Measurements from ENCODE around the gene ZNF296.

The ZNF296 gene

DNA sequence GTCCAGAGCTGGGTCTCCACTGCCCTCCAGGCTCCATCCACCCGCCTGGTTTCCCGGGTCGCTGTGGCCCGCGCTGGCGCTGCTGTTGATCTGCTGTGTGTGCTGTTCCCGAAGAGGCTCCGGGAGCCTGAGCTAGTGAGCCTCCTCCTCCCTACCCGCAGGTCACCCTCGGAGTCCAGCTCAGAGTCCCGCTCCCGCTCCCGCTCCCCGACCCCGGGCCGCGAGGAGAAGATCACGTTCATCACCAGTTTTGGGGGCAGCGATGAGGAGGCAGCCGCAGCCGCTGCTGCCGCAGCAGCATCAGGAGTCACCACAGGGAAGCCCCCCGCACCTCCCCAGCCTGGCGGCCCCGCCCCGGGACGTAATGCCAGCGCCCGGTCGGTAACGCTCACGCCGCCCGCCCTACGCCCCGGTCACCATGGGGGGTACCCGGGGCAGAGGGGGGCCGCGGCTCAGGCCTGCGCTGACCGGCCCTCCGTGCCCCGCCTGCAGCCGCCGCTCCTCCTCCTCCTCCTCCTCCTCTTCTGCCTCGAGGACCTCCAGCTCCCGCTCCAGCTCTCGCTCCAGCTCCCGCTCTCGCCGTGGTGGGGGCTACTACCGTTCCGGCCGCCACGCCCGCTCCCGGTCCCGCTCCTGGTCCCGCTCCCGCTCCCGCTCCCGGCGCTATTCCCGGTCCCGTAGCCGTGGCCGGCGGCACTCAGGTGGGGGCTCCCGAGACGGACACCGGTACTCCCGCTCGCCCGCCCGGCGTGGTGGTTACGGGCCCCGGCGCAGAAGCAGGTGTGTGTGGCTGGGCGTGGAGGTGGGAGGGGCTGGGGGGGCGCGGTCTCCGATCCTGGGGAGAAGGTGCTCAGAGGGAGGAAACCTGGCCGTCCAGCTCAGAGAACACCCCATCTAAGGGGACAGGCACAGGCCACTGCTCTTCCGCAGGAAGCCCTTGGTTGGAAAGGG lies 12.2 kb downstream of the ZNF296 start:
- Histone ChIP-seq H2BK12ac (ENCODE audit: low read length) (no peak overlapping the region), H3K79me1 (ENCODE audit: low read depth, low read length) (peaks cover 17% of the 10 kb centered on the region), H2AK5ac (ENCODE audit: low read depth, low read length) (no peak overlapping the region), H3K4ac (ENCODE audit: low read length) (no peak overlapping the region), H2BK120ac (ENCODE audit: low read depth, low read length) (no peak overlapping the region), H4K8ac (ENCODE audit: low read depth, low read length) (no peak overlapping the region), H3K14ac (ENCODE audit: low read length) (no peak overlapping the region), H3K23ac (ENCODE audit: low read depth, low read length, poor library complexity) (no peak overlapping the region), H2BK5ac (ENCODE audit: low read length) (peak overlapping the region; percentile 24), H3K27me3 (ENCODE audit: control insufficient read depth in 3 of 3, insufficient read depth in 3 of 3, low read depth in 1 of 3, low read length in 3 of 3) (no peaks in the 10 kb centered on the region), H3K27ac (replicated peaks; ENCODE audit: low read length) (no peak overlapping the region), H2AFZ (ENCODE audit: low read length) (no peak overlapping the region), H3K9me3 (replicated peaks in 1 of 2; ENCODE audit: control insufficient read depth in 2 of 2, insufficient read depth in 1 of 2, low read depth in 1 of 2, low read length in 2 of 2) (no peaks in the 10 kb centered on the region), H3K36me3 (replicated peaks in 1 of 2; ENCODE audit: control insufficient read depth in 2 of 2, insufficient read depth in 2 of 2, low read length in 2 of 2) (peaks cover 60 to 93% of the 10 kb centered on the region in 2 donors), H3K4me2 (ENCODE audit: insufficient read depth, low read length, poor library complexity, severe bottlenecking) (no peak overlapping the region), H2BK15ac (ENCODE audit: low read length) (no peak overlapping the region), H3K9ac (ENCODE audit: low read depth, low read length, poor library complexity) (no peak overlapping the region), H3K18ac (ENCODE audit: low read length) (no peak overlapping the region), H3K4me3 (ENCODE audit: low read length in 2 of 2) (no peak overlapping the region), H4K91ac (ENCODE audit: low read depth, low read length, poor library complexity) (no peak overlapping the region), H3K4me1 (ENCODE audit: control insufficient read depth in 2 of 2, insufficient read depth in 1 of 2, low read depth in 1 of 2, low read length in 2 of 2) (no peaks in the 10 kb centered on the region)
- WGBS, 2 donors (ENCODE audit: extremely low coverage in 2 of 2, insufficient read length in 2 of 2, insufficient replicate concordance in 1 of 2): no CpG with 5 or more reads among the region's 85 CpGs
- DNase-seq (ENCODE audit: low spot score): no peak

DNA sequence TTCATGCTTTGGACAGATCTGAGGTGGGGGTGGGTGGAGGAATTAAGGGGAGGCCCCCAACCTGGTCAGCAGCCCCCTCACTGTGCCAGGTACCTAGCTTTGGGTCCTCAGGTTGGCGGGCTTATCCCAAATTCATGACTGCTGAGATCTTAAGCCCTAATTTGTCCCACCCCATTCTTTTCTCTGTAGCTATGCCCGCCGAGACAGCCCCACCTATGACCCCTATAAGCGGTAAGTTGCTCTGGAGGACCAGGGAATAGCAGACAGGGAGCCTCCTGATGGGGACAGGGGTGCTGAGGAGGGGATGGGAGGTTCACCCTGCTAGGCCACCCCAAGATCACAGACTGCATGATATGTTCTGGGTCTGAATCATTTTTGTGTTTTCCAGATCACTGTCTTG lies 14.3 kb downstream of the ZNF296 start:
- H4K91ac ChIP-seq (ENCODE audit: low read depth, low read length, poor library complexity): no peak overlapping the region
- DNase-seq (ENCODE audit: low spot score): no peak

DNA sequence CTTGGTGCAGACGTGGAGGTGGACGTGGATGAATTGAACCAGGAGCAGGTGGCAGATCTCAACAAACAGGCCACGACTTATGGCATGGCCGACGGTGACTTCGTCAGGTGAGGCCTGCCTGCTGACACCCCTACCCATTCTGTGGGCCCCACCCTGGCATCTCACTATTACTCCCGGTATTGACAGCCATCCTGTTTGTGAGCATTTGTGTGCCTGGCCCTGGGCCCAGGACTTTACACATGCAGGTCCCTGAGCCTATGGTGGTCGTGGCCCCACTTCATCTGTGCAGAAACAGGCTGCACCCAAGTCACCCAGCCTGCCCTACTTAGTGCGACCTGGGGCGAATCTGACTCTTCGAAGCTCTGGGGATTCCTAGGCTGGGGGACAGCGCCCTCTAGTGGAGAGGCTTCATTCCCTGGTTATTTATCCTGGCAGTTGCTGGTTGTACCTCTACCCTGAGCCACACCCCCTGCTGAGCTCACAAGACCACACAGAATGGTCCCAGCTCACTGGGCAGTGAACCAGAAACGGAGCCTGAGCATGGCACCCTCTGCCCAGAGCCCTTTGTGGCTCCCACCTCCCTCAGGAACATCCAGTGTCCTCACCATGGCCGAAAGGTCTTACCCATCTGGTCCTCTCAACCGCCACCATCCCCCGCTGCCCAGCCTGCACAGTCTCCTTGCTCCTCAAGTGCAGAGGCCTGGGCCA lies 16.9 kb downstream of the ZNF296 start:
- Histone ChIP-seq H3K36me3 (replicated peaks in 1 of 2; ENCODE audit: control insufficient read depth in 2 of 2, insufficient read depth in 2 of 2, low read length in 2 of 2) (peaks cover 77 to 96% of the 10 kb centered on the region in 2 donors), H2AFZ (ENCODE audit: low read length) (no peak overlapping the region), H2BK15ac (ENCODE audit: low read length) (no peak overlapping the region), H3K27ac (replicated peaks; ENCODE audit: low read length) (no peak overlapping the region), H2BK5ac (ENCODE audit: low read length) (peak overlapping the region; percentile 53), H2AK5ac (ENCODE audit: low read depth, low read length) (no peak overlapping the region), H3K23ac (ENCODE audit: low read depth, low read length, poor library complexity) (peak overlapping the region; percentile 11), H3K14ac (ENCODE audit: low read length) (no peak overlapping the region), H4K8ac (ENCODE audit: low read depth, low read length) (no peak overlapping the region), H3K9me3 (replicated peaks in 1 of 2; ENCODE audit: control insufficient read depth in 2 of 2, insufficient read depth in 1 of 2, low read depth in 1 of 2, low read length in 2 of 2) (no peaks in the 10 kb centered on the region), H3K4me3 (ENCODE audit: low read length in 2 of 2) (no peak overlapping the region), H3K79me1 (ENCODE audit: low read depth, low read length) (peaks cover 7% of the 10 kb centered on the region), H3K27me3 (ENCODE audit: control insufficient read depth in 3 of 3, insufficient read depth in 3 of 3, low read depth in 1 of 3, low read length in 3 of 3) (no peaks in the 10 kb centered on the region), H4K91ac (ENCODE audit: low read depth, low read length, poor library complexity) (no peak overlapping the region), H3K4ac (ENCODE audit: low read length) (no peak overlapping the region), H3K18ac (ENCODE audit: low read length) (no peak overlapping the region), H3K4me1 (ENCODE audit: control insufficient read depth in 2 of 2, insufficient read depth in 1 of 2, low read depth in 1 of 2, low read length in 2 of 2) (no peaks in the 10 kb centered on the region), H2BK12ac (ENCODE audit: low read length) (no peak overlapping the region), H2BK120ac (ENCODE audit: low read depth, low read length) (no peak overlapping the region), H3K4me2 (ENCODE audit: insufficient read depth, low read length, poor library complexity, severe bottlenecking) (no peak overlapping the region), H3K9ac (ENCODE audit: low read depth, low read length, poor library complexity) (no peak overlapping the region)
- peak; percentile 83 for DNase-seq (ENCODE audit: low spot score)
- WGBS, 2 donors (ENCODE audit: extremely low coverage in 2 of 2, insufficient read length in 2 of 2, insufficient replicate concordance in 1 of 2): no CpG with 5 or more reads among the region's 16 CpGs

More for the DNA sequence above, 14.3 kb downstream of the ZNF296 start:
- Histone ChIP-seq H3K23ac (ENCODE audit: low read depth, low read length, poor library complexity) (no peak overlapping the region), H2AK5ac (ENCODE audit: low read depth, low read length) (no peak overlapping the region), H3K18ac (ENCODE audit: low read length) (no peak overlapping the region), H3K9ac (ENCODE audit: low read depth, low read length, poor library complexity) (no peak overlapping the region), H2BK12ac (ENCODE audit: low read length) (no peak overlapping the region), H4K8ac (ENCODE audit: low read depth, low read length) (no peak overlapping the region), H3K4me1 (ENCODE audit: control insufficient read depth in 2 of 2, insufficient read depth in 1 of 2, low read depth in 1 of 2, low read length in 2 of 2) (no peaks in the 10 kb centered on the region), H3K14ac (ENCODE audit: low read length) (no peak overlapping the region), H2BK5ac (ENCODE audit: low read length) (no peak overlapping the region), H3K4me2 (ENCODE audit: insufficient read depth, low read length, poor library complexity, severe bottlenecking) (no peak overlapping the region), H3K79me1 (ENCODE audit: low read depth, low read length) (peaks cover 13% of the 10 kb centered on the region), H3K4me3 (ENCODE audit: low read length in 2 of 2) (no peak overlapping the region), H2AFZ (ENCODE audit: low read length) (no peak overlapping the region), H3K27ac (replicated peaks; ENCODE audit: low read length) (no peak overlapping the region), H3K9me3 (replicated peaks in 1 of 2; ENCODE audit: control insufficient read depth in 2 of 2, insufficient read depth in 1 of 2, low read depth in 1 of 2, low read length in 2 of 2) (no peaks in the 10 kb centered on the region), H3K36me3 (replicated peaks in 1 of 2; ENCODE audit: control insufficient read depth in 2 of 2, insufficient read depth in 2 of 2, low read length in 2 of 2) (peaks cover 69 to 94% of the 10 kb centered on the region in 2 donors), H2BK15ac (ENCODE audit: low read length) (no peak overlapping the region), H2BK120ac (ENCODE audit: low read depth, low read length) (no peak overlapping the region), H3K27me3 (ENCODE audit: control insufficient read depth in 3 of 3, insufficient read depth in 3 of 3, low read depth in 1 of 3, low read length in 3 of 3) (no peaks in the 10 kb centered on the region), H3K4ac (ENCODE audit: low read length) (no peak overlapping the region)
- WGBS, 2 donors (ENCODE audit: extremely low coverage in 2 of 2, insufficient read length in 2 of 2, insufficient replicate concordance in 1 of 2): no CpG with 5 or more reads among the region's 4 CpGs

DNA sequence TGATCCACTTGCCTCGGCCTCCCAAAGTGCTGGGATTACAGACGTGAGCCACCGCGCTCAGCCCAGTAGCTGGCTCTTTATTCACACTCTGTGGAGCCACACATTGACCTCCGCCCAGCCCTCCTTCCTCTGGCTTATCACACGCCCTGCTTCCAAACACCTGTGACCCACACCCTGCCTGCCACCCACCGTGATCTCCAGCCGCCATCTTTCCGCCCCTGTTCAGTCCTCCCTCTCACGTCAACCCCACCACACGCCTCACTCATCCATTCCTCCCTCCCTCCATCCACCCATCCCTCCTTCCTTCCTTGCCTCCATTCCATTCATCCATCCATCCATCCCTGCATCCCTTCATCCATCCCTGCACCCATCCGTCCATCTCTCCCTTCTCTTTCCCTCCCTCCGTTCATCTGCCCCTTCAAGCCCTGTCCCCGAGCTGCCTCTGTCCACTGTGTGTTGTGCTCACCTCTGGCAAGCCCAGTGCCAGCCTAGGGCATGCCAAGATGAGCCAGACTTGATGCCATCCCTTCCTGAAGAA lies 17.6 kb downstream of the ZNF296 start:
- Histone ChIP-seq H3K27me3 (ENCODE audit: control insufficient read depth in 3 of 3, insufficient read depth in 3 of 3, low read depth in 1 of 3, low read length in 3 of 3) (no peaks in the 10 kb centered on the region), H2AK5ac (ENCODE audit: low read depth, low read length) (no peak overlapping the region), H3K9me3 (replicated peaks in 1 of 2; ENCODE audit: control insufficient read depth in 2 of 2, insufficient read depth in 1 of 2, low read depth in 1 of 2, low read length in 2 of 2) (no peaks in the 10 kb centered on the region), H2BK12ac (ENCODE audit: low read length) (peak overlapping the region; percentile 41), H4K91ac (ENCODE audit: low read depth, low read length, poor library complexity) (peak overlapping the region; percentile 53), H3K79me1 (ENCODE audit: low read depth, low read length) (peaks cover 7% of the 10 kb centered on the region), H3K36me3 (replicated peaks in 1 of 2; ENCODE audit: control insufficient read depth in 2 of 2, insufficient read depth in 2 of 2, low read length in 2 of 2) (peaks cover 72 to 96% of the 10 kb centered on the region in 2 donors), H3K4me3 (ENCODE audit: low read length in 2 of 2) (no peak overlapping the region), H3K4me2 (ENCODE audit: insufficient read depth, low read length, poor library complexity, severe bottlenecking) (no peak overlapping the region), H3K9ac (ENCODE audit: low read depth, low read length, poor library complexity) (peak overlapping the region; percentile 72), H3K23ac (ENCODE audit: low read depth, low read length, poor library complexity) (peak overlapping the region; percentile 11), H3K4me1 (ENCODE audit: control insufficient read depth in 2 of 2, insufficient read depth in 1 of 2, low read depth in 1 of 2, low read length in 2 of 2) (no peaks in the 10 kb centered on the region), H3K14ac (ENCODE audit: low read length) (no peak overlapping the region), H3K18ac (ENCODE audit: low read length) (no peak overlapping the region), H3K27ac (replicated peaks; ENCODE audit: low read length) (no peak overlapping the region), H2BK5ac (ENCODE audit: low read length) (peak overlapping the region; percentile 53), H2BK120ac (ENCODE audit: low read depth, low read length) (no peak overlapping the region), H3K4ac (ENCODE audit: low read length) (no peak overlapping the region), H2AFZ (ENCODE audit: low read length) (no peak overlapping the region), H4K8ac (ENCODE audit: low read depth, low read length) (no peak overlapping the region), H2BK15ac (ENCODE audit: low read length) (no peak overlapping the region)
- 100% methylated on average over 2 of the region's 14 CpGs for WGBS, 2 donors (ENCODE audit: extremely low coverage in 2 of 2, insufficient read length in 2 of 2, insufficient replicate concordance in 1 of 2)
- DNase-seq (ENCODE audit: low spot score): no peak
